Large intestine (tissue), 3 donors: Measurements from ENCODE around the gene SBNO2. TPM values are rescaled to one million over a fixed set of nuclear protein-coding genes. Genes with fewer than 3 reads are reported as not detected.
"Not testable (repeated sequence)": the region's sequence is repeated elsewhere in the genome, so short reads cannot be mapped to it uniquely, and the experiment has no call there.

Experiments
- DNase-seq, 2 donors: peaks; one replicate each; pipeline versions ENCODE4 v3.0.0 to v3.0.0-alpha.2; 2013
- H3K27ac ChIP-seq: one replicate; pipeline ENCODE4 v1.5.1; 2013; ENCODE audit warnings: low read length
- H3K27me3 ChIP-seq: 2 replicates; pipeline ENCODE4 v1.6.1; 2013; ENCODE audit warnings: low read length; ENCODE audit not compliant: control insufficient read depth, insufficient read depth
- H3K36me3 ChIP-seq: 2 replicates; pipeline ENCODE4 v1.6.1; 2013; ENCODE audit warnings: low read length; ENCODE audit not compliant: control insufficient read depth, insufficient read depth
- H3K4me1 ChIP-seq: one replicate; pipeline ENCODE4 v1.6.1; 2013; ENCODE audit warnings: low read length; ENCODE audit not compliant: control insufficient read depth, insufficient read depth
- H3K4me3 ChIP-seq: one replicate; pipeline ENCODE4 v1.5.1; 2013; ENCODE audit warnings: low read length
- H3K9me3 ChIP-seq: one replicate; pipeline ENCODE4 v1.6.1; 2013; ENCODE audit warnings: mild to moderate bottlenecking, low read depth, low read length, moderate library complexity; ENCODE audit not compliant: control insufficient read depth
- WGBS: methylation state at CpG from one replicate; pipeline ENCODE4 v1.1.5; 2013; ENCODE audit warnings: low lambda C conversion rate; ENCODE audit not compliant: insufficient coverage; 5-methylcytosine and 5-hydroxymethylcytosine counted together
- polyA plus RNA-seq: library from polyadenylated mRNA; unstranded; fragments of 120-200 nt; gene quantifications from one replicate; pipeline ENCODE4 v1.2.1, GENCODE V29; 2013

Gene SBNO2
- polyA plus RNA-seq, 1 donor: 25.1 TPM

DNA sequence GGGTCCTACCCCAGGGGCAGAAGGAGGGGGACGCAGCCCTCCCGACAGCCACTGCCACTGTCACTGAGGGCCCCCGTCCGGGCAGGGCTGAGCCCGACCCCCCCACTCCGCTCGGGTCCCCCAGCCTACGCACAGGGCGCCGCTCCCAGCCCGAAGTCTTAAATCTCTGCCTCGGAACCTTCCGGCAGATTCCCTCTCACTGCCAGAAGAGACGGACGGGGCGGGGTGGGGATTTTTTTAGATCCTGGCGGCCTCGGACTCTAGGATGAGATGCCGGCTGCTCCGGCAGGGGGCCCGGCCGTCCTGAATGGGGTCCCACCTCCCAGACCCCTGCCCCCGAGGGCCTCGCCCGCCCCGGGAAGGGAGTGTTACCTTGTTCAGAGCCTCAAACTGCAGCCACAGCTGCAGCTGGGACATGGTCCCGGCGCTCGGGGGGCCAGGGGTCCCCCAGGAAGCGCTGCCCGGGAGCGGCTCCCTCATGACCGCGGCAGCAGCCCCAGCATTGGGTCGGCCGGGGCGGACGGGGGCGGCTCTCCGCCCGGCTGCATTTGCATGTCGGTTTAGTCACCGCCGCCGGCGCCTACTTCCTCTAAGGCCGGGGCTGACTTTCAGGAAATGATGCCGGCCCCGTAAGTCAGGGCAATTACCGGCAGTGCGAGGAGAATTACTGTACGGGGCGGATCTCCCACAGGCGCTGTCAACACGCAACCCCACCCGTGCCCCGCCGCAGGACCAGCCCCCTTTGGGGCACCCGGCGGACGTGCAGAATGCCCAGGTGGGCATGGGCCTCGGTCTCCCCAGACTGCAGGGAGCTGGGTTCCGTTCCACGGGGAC is 42.1 kb downstream of the SBNO2 start:
- Histone ChIP-seq H3K36me3 (peaks cover 20% of the 10 kb centered on the region), H3K27ac (peak overlapping the region; percentile 81), H3K4me1 (peaks cover 40% of the 10 kb centered on the region), H3K9me3 (peaks cover 10% of the 10 kb centered on the region), H3K27me3 (no peaks in the 10 kb centered on the region), H3K4me3 (peak overlapping the region; percentile 67)
- DNase-seq: peak; percentile 85 to 93
- WGBS: no CpG with 5 or more reads among the region's 64 CpGs

DNA sequence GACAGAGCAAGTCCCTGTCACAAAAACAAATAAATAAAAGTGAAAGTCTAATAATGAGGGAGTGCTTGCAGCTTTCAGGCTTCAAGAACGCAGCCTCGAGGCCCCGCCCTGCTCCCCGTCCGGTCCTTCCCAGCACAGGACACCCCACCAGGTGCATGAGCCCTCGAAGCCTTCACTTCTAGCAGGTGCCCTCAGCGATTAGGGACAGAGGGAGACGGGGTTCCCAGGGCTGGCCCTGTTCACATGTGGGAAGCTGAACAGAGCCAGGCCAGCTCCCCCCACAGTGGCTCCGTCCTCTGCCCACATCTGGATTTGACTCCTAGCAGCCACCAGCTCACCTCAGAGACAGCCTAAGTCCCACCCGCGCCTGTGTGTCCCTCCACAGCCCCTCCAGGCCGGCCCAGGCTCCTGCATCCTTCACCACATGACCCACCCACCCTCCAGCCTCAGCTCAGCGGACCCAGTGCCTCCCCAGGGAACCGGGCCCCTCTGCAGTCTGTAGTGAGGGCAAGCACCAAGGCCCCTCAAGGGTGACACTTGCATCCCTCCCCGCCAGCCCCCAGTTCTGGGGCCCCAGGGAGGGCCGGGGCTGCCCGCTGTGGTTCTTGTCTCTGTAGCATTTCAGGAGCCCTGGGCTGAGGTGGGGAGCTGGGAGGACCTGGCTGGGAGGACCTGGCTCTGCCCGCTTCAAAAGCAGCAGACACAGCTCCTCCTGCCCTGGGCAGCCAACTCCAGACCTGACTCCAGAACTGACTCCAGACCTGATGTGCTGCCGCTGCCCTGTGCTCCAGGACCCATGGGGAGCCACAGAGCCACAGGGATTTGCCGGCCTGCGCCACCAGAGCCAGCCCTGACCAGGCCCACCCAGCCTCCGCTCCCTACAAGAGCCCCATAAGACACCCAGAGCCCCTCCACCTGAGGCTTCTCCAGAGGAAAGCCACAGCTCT is 43.0 kb downstream of the SBNO2 start:
- H3K27ac ChIP-seq: peak overlapping the region; percentile 81
- no peaks in the 10 kb centered on the region for H3K27me3 ChIP-seq
- H3K4me1 ChIP-seq: peaks cover 32% of the 10 kb centered on the region
- H3K4me3 ChIP-seq: peak overlapping the region; percentile 67
- H3K9me3 ChIP-seq: peaks cover 10% of the 10 kb centered on the region
- WGBS: no CpG with 5 or more reads among the region's 22 CpGs
- H3K36me3 ChIP-seq: peaks cover 29% of the 10 kb centered on the region
- DNase-seq: no peak

DNA sequence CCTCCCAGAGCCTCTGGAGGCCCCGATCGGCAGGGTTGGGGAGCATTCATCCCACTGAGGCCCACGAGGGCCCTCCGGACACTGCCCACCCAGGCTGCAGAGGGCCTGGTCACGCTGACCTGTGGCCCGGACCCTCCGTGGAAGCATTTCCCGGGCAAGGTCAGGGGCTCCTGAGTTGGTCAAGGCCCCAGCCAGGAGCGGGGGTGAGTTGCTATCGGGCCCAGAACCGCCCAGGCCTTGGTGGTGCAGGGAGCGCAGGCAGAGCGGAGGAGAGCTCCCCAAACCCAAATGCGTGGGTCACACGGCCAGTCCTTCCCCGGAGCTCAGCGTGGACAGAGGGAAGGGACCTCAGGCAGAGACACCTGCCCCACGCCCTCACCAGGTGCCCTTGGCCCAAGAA is 44.5 kb downstream of the SBNO2 start:
- Histone ChIP-seq H3K9me3 (peaks cover 10% of the 10 kb centered on the region), H3K4me3 (no peak overlapping the region), H3K27me3 (no peaks in the 10 kb centered on the region), H3K36me3 (peaks cover 37% of the 10 kb centered on the region), H3K4me1 (peaks cover 24% of the 10 kb centered on the region), H3K27ac (no peak overlapping the region)
- no peak for DNase-seq
- no CpG with 5 or more reads among the region's 18 CpGs for WGBS

DNA sequence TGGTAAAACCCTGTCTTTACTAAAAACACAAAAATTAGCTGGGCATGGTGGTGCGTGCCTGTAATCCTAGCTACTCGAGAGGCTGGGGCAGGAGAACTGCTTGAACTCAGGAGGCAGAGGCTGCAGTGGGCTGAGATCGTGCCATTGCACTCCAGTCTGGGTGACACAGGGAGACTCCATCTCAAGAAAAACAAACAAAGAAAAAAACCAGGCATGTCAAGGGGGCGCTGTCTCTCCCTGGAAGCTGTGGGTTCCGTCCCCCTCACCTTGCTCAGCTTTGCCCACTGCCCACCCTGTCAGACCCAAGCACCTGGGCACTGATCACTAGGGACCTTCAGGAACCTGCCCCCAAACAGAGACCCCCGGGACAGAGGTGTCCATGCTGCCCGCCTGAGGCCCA is 45.0 kb downstream of the SBNO2 start:
- not testable (repeated sequence) for H3K9me3 ChIP-seq, H3K27me3 ChIP-seq, H3K4me3 ChIP-seq, H3K27ac ChIP-seq, DNase-seq
- no CpG with 5 or more reads among the region's 7 CpGs for WGBS
- H3K4me1 ChIP-seq: peaks cover 24% of the 10 kb centered on the region
- H3K36me3 ChIP-seq: peaks cover 38% of the 10 kb centered on the region

DNA sequence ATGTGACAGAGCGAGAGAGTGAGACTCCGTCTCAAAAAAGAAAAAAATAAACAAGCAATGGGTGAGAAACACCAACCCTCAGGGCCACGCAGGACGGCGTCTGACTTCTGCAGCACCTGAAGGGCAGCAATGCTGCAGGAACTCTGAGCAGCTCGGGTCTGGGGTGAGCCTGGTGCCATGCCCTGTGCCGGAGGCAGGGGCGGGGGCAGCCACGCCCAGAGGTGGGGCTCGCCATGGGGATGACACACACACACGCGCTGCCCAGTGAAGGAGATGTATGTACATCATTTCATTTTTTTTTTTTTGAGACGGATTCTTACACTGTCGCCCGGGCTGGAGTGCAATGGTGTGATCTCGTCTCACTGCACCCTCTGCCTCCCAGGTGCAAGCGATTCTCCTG is 46.0 kb downstream of the SBNO2 start:
- Histone ChIP-seq H3K9me3 (peaks cover 10% of the 10 kb centered on the region), H3K4me3 (no peak overlapping the region), H3K36me3 (peaks cover 43% of the 10 kb centered on the region), H3K27ac (no peak overlapping the region), H3K4me1 (peaks cover 20% of the 10 kb centered on the region), H3K27me3 (no peaks in the 10 kb centered on the region)
- no peak for DNase-seq
- WGBS: 90% methylated on average over 2 of the region's 17 CpGs

DNA sequence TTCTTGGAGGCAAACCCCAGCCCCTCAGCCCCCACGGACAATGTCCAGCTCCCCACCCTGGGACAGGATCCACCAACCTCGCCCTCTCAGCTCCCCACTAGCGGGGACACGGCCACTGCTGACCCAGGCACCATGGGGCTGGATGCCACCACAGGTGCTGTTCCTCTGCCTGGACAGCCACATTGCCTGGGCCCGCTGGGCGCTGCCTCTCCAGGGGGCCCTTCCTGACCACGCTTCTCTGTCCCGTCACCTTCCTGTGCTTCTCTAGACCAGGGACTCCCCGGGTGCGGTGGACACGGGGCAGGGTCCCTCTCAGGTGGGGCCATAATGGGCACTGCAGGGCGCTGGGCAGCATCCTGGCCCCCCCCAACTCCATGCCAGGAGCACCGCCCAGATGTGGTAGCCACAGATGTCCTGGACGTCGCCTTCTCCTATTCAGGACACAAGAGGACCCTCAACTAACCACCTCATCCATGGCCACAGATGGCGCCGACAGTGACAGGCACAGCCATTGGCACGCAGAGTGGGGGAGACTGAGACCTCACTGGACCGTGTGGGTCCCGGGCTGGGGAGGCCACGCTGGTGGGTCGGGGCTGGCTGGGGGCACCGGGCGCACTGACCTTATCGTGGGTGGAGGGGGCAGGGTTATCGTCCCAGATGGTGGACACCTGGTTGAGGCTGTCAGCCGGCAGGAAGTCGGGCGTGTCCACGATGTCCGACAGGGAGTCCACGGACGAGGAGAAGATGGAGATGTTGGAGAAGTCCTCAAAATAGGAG is 46.9 kb downstream of the SBNO2 start:
- H3K9me3 ChIP-seq: peaks cover 12% of the 10 kb centered on the region
- H3K4me1 ChIP-seq: peaks cover 13% of the 10 kb centered on the region
- WGBS: no CpG with 5 or more reads among the region's 33 CpGs
- H3K36me3 ChIP-seq: peaks cover 51% of the 10 kb centered on the region
- no peak overlapping the region for H3K4me3 ChIP-seq
- DNase-seq: no peak
- no peak overlapping the region for H3K27ac ChIP-seq
- H3K27me3 ChIP-seq: no peaks in the 10 kb centered on the region

DNA sequence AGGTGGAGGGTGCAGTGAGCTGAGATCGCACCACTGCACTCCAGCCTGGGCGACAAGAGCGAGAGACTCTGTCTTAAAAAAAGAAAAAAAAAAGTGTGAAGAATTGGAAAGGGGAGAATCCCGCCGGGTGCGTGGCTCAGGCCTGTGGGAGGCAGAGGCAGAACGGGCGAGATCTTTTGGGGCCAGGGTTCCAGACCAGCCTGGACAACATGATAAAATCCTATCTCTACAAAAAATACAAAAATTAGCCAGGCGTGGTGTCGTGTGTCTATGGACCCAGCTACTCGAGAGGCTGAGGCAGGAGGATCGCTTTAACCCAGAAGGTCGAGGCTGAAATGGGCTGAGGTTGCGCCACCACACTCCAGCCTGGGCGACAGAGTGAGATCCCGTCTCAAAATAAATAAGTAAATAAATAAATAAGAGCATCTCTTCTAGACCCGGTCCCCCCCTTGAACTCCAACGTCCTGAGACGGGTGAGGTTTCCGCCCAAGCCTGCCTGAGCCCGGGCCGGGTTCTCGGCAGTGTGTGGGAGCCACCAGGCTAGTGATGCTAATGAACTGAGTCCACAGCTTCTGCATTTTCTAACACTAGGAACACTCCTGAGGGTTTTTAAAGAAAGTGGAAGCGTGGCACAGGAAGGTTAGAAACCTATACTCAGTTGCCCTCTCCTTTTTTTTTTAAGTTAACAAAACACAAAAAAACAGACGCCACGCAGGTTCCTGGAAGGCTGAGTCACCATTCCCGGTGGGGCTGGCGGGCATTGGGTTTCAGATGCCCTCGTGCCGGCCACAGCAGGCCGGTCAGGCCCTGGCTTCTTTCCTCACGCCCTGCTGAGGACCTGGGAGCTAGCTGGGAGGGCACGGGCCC is 48.2 kb downstream of the SBNO2 start:
- no peaks in the 10 kb centered on the region for H3K27me3 ChIP-seq
- 98% methylated on average over 8 of the region's 33 CpGs for WGBS
- H3K36me3 ChIP-seq: peaks cover 64% of the 10 kb centered on the region
- no peak for DNase-seq
- peaks cover 12% of the 10 kb centered on the region for H3K9me3 ChIP-seq
- peaks cover 2% of the 10 kb centered on the region for H3K4me1 ChIP-seq
- H3K27ac ChIP-seq: no peak overlapping the region
- no peak overlapping the region for H3K4me3 ChIP-seq

DNA sequence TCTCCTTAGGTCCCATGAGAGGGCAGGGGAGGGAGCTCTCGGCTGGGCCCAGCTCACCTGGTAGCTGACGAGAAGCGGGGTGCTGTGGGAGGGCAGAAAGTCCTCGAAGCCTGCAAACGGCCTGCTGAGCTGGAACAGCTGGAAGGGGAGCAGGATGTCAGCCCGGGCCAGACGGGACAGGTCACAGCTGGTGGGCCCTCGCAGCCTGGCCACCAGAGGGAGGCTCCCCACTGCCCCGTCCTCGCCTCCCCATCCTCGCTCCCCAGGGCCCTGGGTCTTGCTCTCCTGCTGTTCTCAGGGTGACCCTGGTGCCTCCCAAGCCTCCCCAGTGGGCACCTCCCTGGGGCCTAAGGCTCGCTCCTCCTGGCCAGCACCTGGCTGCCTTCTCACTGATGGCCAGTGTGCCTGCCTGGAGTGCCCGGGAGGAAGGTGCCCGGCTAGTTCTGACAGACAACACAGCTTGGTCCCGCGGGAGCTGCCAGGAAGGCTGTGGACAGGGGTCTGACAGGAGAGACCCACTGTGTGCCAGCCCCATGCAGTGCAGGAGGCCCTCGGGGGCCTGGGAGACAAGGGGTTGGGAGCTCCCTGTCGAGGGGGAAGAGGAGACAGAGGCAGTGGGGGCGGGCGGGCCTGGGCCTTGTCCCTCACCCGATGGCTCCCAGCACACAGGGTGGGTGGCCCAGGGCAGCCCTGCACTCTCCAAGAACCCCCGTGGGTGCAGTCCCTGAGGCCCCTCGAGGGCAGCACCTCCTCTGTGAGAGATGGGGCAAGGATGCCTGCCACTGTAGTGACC is 50.0 kb downstream of the SBNO2 start:
- Histone ChIP-seq H3K9me3 (peaks cover 16% of the 10 kb centered on the region), H3K4me1 (peaks cover 2% of the 10 kb centered on the region), H3K27me3 (no peaks in the 10 kb centered on the region), H3K36me3 (peaks cover 79% of the 10 kb centered on the region), H3K27ac (no peak overlapping the region), H3K4me3 (no peak overlapping the region)
- no peak for DNase-seq
- no CpG with 5 or more reads among the region's 23 CpGs for WGBS

DNA sequence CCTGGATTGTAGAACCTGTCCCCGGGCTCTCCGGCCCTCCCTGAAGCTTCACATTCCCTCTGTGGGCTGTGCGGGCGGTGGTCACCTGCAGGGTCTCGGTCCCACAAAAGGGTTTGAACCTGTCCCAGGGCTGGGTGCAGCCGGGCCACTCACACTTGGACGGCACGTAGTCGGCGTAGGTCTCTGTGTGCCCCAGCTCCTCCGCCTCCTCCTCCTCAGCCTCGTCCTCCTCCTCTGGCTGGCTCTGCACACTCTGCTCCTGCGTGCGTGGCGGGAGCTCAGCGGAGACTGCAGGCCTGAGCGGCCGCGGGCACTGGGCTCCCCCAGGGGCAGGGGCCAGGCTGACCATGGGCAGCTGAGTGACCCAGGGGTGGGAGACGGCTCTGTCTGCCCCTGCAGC is 50.7 kb downstream of the SBNO2 start:
- Histone ChIP-seq H3K9me3 (peaks cover 16% of the 10 kb centered on the region), H3K4me1 (peaks cover 2% of the 10 kb centered on the region), H3K27me3 (no peaks in the 10 kb centered on the region), H3K27ac (no peak overlapping the region), H3K4me3 (no peak overlapping the region), H3K36me3 (peaks cover 86% of the 10 kb centered on the region)
- WGBS: no CpG with 5 or more reads among the region's 20 CpGs
- no peak for DNase-seq
